NB4 (cell line): Measurements from ENCODE around the gene SLC27A4.
A peak's percentile ranks its signal among the peaks of the same experiment; 100 is the strongest.

ENCODE experiments used
- DNase-seq: peaks from one replicate; pipeline ENCODE4 v3.0.0; 2010; ENCODE audit warnings: low read depth
- H3K4me3 ChIP-seq: one replicate; pipeline ENCODE4 v1.5.1; 2011; ENCODE audit warnings: mild to moderate bottlenecking, low read depth, low read length, moderate library complexity
- MYC ChIP-seq: IDR thresholded peaks from 2 replicates; pipeline ENCODE4 v1.6.1; 2011; ENCODE audit warnings: low read depth, low read length
- POLR2A ChIP-seq: IDR thresholded peaks from 2 replicates; pipeline ENCODE4 v1.6.1; 2011; ENCODE audit warnings: mild to moderate bottlenecking; ENCODE audit not compliant: insufficient read length; ENCODE audit errors: extremely low read depth
- TF ChIP-seq, protein P1 (sequence below): IDR thresholded peaks from one replicate; pipeline ENCODE4 v1.5.1; 2012; ENCODE audit warnings: low read depth, low read length
- TF ChIP-seq, protein P2 (sequence below): IDR thresholded peaks from 2 replicates; pipeline ENCODE4 v1.6.1; 2011; ENCODE audit warnings: low read depth, low read length

The SLC27A4 gene

DNA sequence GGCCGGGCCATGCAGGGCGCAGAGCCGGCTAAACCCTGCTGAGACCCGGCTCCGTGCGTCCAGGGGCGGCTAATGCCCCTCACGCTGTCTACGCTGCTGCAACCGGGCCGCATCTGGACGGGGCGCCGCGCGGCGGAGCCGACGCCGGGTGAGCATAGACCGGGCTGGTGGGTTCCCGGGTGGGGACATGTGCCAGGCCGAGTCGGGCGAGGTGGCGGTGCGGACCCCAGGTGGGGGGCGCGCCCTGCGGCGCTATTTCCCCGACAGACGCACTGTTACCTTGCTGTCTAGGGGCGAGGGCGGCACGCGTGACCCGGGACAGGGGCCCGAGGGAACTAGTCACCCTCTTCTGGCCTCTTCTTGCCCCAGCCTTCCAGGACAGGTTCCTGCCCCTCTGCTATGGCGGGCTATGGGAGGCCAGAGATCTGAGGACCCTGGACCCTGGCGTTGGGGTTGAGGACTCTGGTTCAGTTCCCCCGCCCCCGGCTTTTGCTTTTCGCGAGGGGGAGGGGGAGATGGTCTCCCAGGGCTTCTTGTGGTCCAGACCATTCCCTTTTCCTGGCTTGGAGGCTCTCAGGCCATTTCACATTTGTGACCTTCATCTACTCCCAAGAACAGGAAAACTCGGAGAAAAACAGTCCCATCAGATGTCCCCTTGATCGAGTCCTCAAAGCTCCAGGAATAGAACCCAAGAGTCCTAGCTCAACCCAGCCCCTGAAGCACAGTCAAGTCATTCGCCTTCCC lies 536 bp downstream of the SLC27A4 start:
- no peak for DNase-seq
- TF ChIP-seq, protein P1, sequence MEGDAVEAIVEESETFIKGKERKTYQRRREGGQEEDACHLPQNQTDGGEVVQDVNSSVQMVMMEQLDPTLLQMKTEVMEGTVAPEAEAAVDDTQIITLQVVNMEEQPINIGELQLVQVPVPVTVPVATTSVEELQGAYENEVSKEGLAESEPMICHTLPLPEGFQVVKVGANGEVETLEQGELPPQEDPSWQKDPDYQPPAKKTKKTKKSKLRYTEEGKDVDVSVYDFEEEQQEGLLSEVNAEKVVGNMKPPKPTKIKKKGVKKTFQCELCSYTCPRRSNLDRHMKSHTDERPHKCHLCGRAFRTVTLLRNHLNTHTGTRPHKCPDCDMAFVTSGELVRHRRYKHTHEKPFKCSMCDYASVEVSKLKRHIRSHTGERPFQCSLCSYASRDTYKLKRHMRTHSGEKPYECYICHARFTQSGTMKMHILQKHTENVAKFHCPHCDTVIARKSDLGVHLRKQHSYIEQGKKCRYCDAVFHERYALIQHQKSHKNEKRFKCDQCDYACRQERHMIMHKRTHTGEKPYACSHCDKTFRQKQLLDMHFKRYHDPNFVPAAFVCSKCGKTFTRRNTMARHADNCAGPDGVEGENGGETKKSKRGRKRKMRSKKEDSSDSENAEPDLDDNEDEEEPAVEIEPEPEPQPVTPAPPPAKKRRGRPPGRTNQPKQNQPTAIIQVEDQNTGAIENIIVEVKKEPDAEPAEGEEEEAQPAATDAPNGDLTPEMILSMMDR = no peak
- TF ChIP-seq, protein P2, sequence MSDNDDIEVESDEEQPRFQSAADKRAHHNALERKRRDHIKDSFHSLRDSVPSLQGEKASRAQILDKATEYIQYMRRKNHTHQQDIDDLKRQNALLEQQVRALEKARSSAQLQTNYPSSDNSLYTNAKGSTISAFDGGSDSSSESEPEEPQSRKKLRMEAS = peak; percentile 8; the same call in 1 of the 2 replicates
- H3K4me3 ChIP-seq = peak overlapping the region; percentile 72

DNA sequence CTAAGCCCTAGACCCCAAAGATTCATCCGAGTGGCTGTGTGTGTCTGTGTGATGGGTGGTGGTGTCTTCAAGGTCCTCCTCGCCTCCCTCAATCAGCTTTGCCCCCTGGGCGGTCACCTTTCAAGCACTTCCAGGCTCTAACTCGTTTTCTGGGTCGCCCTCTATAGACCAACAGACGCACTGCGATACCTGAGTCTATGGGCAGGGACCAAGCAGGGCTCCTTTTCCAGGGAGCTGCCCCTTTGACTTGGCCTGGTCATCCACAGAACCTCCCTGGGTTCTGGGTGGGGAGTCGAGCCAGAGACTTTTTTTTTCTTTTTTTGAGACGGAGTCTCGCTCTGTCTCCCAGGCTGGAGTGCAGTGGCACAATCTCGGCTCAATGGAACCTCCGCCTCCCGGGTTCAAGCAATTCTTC lies 1.1 kb downstream of the SLC27A4 start:
- DNase-seq = peak; percentile 85
- TF ChIP-seq, protein P1 = peak; percentile 66
- TF ChIP-seq, protein P2 = peak; percentile 36; the same call in 1 of the 2 replicates
- TF ChIP-seq MYC = no peak
- peak overlapping the region; percentile 72 for H3K4me3 ChIP-seq

DNA sequence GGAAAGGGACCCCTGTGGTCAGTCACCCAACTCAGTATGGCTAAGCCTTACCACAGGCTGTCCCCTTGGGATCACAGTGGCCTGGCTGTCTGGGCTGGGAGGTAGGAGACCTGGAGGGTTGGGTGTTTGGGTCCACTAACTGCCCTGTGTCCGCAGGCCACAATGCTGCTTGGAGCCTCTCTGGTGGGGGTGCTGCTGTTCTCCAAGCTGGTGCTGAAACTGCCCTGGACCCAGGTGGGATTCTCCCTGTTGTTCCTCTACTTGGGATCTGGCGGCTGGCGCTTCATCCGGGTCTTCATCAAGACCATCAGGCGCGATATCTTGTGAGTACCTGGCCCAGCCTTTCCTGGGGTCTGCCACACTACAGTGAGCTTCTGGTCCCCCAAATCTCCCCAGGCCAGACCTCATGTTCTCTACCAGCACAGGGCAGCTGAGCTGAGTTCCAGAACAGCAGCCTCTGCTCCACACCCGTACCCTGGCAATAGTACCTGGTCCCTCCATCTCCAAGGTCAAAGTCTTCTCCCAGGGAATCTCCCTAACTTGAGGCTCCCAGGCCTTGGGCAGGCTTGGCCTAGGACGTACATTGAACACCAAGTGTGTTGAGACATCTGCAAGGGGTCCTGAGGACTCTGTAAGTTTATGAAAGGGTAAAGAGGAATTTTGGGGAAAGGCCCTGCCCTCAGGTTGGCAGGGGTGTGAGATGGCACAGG lies 2.8 kb downstream of the SLC27A4 start:
- H3K4me3 ChIP-seq = no peak overlapping the region
- TF ChIP-seq, protein P1 = no peak
- no peak for TF ChIP-seq MYC
- TF ChIP-seq, protein P2 = no peak
- TF ChIP-seq POLR2A = no peak
- no peak for DNase-seq

DNA sequence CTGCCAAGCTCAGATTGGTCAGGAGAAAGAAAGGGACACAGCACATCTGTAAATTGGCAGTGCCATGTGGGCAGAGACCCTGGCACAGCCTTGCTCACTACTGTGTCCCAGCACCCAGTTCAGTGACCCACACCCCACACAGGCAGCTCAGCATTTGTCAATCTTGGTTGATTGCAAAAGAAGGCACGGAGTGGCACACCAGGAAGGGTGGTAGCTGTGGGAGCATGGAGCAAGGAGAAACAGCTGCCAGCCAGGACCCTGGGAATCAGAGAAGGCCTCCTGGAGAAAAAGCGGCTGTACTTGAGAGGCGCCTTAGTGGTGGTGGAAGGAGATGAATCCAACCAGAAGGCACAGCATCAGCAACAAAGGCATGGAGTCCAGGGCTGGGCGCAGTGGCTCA lies 3.5 kb downstream of the SLC27A4 start:
- TF ChIP-seq, protein P1 = no peak
- TF ChIP-seq MYC = no peak
- TF ChIP-seq POLR2A = no peak
- TF ChIP-seq, protein P2 = no peak
- H3K4me3 ChIP-seq = no peak overlapping the region
- DNase-seq = no peak

DNA sequence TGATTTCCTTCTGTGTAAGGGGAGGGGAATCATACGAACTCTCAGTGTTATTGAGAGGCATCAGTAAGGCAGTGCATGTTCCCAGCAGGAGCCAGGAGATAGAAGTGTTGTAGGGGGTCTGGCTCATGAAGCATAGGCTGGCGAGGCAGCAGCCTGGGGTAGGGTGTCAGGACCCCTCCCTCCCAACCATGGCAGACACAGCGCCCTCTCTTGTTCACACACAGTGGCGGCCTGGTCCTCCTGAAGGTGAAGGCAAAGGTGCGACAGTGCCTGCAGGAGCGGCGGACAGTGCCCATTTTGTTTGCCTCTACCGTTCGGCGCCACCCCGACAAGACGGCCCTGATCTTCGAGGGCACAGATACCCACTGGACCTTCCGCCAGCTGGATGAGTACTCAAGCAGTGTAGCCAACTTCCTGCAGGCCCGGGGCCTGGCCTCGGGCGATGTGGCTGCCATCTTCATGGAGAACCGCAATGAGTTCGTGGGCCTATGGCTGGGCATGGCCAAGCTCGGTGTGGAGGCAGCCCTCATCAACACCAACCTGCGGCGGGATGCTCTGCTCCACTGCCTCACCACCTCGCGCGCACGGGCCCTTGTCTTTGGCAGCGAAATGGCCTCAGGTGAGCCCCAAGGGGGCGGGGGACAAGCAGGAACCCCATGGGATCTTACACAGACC lies 4.7 kb downstream of the SLC27A4 start:
- no peak overlapping the region for H3K4me3 ChIP-seq
- DNase-seq = no peak
- TF ChIP-seq, protein P1 = no peak
- TF ChIP-seq MYC = no peak
- no peak for TF ChIP-seq POLR2A
- TF ChIP-seq, protein P2 = no peak
